Occipital lobe (tissue), 1 donor: Measurements from ENCODE around the gene CYSTM1. TPM values are rescaled to one million over a fixed set of nuclear protein-coding genes. Genes with fewer than 3 reads are reported as not detected.

Source experiments
- total RNA-seq: library from RNA; depleted of rRNA; stranded (reverse); fragments of >200 nt; gene quantifications from one replicate; pipeline ENCODE4 v1.2.3, GENCODE V29; 2014

The CYSTM1 gene
- total RNA-seq, 1 donor from 2014 or later = 3.9 TPM

Other genes with a start within 250 kb of the CYSTM1 start
- gene NRG2, start 131.9 kb upstream of the CYSTM1 start, total RNA-seq = 4.1 TPM
- gene PURA, start 61.1 kb upstream of the CYSTM1 start, total RNA-seq = 14.5 TPM
- gene IGIP, start 49.3 kb upstream of the CYSTM1 start, total RNA-seq = 11.9 TPM
- 36.8 TPM for gene PFDN1, start 127.9 kb downstream of the CYSTM1 start, total RNA-seq
- 8.7 TPM for gene HBEGF, start 171.4 kb downstream of the CYSTM1 start, total RNA-seq
- under 0.01 TPM for gene SLC4A9, start 185.0 kb downstream of the CYSTM1 start, total RNA-seq
- gene ANKHD1, start 226.6 kb downstream of the CYSTM1 start, total RNA-seq = 104 TPM